HG03571 (cell line): Measurements from ENCODE around the gene BACE1-AS.

Experiments used
- ATAC-seq: cut with Tn5 transposase; IDR thresholded peaks from one replicate; pipeline ENCODE4 v1.9.1; 2021; ENCODE audit not compliant: unreplicated experiment

BACE1-AS gene

DNA sequence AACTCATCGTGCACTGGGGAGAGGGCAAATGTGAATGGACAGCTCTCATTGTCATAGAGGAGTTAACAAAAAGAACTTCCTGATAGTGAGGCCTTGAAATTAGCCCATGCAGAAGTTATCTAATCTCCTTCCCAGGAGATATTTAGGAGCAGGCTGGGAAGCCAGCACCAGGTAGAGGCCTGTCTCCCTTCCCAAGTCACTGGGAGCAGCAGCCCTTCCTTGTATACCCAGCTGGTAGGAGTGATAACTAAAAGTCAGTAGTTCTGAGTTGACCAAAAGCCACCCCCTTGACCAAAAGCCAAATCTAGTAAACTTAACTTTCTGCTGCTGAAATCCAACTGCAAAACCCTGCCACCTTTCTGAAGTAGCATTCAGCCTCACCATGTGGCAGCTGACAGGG, 1.4 kb upstream of the BACE1-AS start:
- no peak for ATAC-seq

DNA sequence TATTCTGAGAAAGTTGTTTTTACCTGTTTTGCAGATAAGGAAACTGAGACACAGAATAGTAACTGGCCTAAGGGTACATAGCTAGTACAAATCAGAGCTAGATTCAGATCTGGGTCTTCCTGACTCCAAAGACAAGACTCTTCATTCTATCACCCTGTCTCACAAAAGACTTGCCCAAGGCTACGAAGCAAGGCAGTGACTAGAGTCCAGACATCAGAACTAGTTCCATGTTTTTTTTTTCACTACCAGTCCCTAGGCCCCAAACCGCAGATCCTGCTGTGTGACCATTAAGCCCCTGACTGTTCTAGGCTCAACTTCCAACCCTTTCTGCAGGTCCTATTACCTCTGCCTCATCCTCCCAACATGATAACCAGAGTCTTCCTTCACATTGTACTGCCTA, 1.5 kb downstream of the BACE1-AS start:
- no peak for ATAC-seq

DNA sequence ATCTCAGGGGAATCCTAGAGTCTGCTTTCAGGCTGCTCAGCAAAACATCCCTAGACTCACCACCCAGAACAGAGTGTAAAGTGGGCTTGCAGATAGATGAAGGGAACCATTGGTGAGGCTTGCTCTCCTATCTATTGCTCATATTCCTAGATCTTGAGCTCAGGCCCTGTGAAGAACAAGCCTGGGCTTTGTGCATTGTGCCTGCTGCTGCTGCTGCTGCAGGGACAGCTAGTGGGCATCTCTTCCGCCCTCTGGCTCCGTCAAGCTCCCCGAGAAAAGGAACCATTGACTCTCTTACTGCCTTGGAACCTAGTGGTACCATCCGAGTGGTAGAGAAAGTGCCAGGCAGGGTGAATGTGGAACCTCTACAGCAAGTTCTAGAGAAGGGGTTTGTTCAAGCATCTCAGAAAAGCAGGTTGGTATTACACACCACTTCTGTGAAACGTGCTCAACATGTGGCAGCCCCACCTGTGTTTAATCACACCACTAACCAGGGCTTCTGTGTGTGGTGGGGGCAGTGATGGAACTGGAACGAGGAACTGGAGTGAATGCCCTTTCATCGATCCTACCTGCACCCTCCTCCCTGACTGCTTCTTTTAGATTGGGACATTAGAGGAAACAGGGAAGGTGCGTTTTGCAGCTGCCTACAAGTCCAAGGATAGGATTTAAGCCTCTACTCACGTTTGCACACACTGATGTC, 4.4 kb downstream of the BACE1-AS start:
- no peak for ATAC-seq

DNA sequence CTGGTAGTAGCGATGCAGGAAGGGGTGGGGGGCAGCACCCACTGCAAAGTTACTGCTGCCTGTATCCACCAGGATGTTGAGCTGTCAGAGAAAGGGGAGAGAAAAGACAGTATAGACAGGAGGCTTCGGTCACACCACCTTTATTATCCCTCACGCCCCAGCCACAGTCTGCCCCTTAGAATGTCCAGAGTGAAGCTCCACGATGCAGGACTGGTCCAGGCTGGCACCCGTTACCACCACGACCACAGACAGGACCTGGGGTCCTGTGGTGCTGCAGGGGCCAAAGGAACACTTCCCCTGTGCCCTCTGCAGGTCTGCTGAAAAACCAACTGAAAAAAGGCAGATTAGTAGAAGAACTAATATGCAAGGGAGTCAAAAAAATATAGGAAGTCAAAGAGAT, 5.7 kb downstream of the BACE1-AS start:
- ATAC-seq, result no peak

DNA sequence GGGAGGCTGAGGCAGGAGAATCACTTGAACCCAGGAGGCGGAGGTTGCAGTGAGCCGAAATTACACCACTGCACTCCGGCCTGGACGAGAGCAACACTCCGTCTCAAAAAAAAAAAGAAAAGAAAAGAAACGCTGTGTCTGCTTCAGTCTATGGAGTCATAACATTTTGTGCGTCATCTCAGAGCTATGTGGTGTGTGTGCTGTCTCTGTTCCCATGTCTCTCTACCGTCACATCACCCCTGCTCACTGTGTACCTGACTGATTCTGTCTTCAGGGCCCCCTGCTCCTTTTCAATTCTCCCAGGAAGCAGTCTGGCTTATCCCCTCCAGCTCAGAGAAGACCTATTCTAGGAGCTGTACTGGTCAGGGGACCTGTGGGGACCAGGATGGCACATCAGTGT, 7.0 kb downstream of the BACE1-AS start:
- ATAC-seq, result no peak

- ATAC-seq, result no peak
Measured at GRCh38 chr11:117299351-117300282, 8.5 kb downstream of the BACE1-AS start.

DNA sequence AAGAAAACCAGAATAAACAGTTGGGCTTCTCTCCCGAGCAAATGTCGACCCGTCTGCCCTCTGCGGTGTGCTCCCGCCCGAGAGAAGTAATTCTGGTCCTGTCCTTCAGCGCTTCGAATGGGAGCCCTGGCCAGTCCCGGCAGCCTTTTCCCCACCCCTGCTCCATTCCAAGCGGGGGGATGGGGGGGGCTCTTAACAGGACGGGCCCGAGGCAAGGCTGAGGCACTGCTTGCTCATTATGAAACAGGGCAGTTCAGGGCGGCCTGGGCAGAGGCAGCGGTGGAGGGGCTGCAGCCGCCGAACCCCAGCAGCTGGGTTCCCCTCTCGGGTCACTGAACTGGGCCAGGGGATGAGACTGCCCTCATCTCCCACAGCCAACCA, 9.1 kb downstream of the BACE1-AS start:
- ATAC-seq, result no peak

DNA sequence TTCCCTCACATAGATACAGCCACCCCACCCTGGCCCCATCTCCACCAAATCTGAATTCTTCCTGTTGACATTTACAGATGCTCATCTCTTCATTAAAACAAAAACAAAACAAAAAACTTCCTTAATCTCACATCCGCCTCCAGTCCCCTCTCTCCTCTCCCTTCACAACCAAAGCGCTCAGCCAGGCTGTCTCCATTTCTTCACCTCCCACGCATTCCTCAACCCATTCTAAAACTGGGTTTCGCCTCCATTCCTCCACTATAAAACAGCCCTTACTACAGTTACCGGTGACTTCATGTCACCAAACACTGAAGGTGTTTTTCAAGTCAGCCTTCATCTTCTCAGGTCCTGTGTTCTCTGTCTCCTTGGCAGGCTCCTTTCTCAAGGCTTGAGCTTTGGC, 9.6 kb downstream of the BACE1-AS start:
- ATAC-seq, result no peak

- ATAC-seq, result no peak
Measured at GRCh38 chr11:117302228-117302627, 11.1 kb downstream of the BACE1-AS start.

- no peak for ATAC-seq
Measured at GRCh38 chr11:117303101-117303500, 12.0 kb downstream of the BACE1-AS start.

- no peak for ATAC-seq
Measured at GRCh38 chr11:117303646-117304315, 12.6 kb downstream of the BACE1-AS start.

GRCh38 chr11:117305145-117305544, 14.0 kb downstream of the BACE1-AS start:
- no peak for ATAC-seq

GRCh38 chr11:117309310-117309709, 18.2 kb downstream of the BACE1-AS start:
- ATAC-seq, result no peak

- no peak for ATAC-seq
Measured at GRCh38 chr11:117313091-117313490, 21.9 kb downstream of the BACE1-AS start.

DNA sequence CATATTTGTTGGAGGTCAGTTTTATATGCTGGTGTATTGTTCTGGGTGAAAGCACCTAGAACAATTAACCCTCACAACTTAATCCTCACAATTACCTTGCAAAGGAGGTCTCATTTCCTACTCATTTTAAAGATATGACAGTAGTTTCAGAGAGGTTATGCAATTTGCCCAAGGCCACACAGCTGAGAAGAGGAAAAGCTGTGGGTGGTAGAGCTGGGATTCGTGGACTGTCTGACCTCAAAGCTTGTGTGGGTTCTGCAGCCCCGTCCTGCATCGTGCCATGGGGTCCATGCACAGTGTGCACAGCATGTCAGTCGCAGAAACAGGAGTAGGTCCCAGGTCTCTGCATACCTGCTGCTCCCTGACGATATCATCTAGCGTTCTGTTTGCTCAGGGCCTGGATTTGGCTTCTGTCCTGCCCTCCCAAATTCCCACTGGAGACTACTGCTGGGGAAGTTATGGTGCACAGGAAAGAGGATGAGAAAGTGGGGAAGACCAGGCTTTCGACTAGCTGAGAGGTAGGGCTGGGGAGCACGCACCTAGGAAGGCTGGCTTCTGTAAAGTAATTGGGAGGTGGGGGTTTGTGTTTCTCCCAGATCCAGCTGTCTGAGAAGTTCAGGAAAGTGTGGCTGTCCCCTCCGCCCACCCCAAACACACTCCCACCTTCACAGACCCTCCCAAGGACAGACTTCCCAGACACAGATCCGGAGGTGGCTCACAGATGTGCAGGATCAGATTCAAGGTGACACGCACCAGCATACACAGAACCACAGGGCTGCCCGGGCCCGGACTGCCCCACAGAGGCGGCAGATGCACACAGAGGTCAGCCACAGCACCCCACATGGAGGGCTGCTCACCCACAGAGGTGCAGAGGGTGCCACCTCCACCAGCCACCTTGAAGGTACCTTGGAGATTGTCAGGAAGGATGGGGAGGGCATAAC, 23.0 kb downstream of the BACE1-AS start:
- no peak for ATAC-seq

DNA sequence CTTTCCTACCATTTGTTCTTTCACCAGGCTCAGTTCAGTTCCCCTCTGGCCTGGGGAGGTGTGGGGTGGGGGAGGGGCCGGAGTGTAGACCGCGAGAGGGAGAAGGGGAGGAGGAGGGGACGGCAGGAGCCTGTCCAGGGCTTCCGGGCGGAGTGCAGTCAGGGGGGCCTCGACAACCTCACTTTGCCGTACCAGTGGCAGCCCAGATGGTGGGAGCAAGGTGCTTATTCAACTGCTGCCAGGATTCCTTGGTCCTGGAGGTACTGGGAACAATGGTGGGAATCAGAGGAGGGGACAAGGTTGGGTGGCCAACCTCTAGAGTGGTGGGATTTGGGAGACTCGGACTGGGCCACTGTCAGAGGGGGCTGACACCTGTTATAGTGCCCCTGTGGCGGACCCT, 23.7 kb downstream of the BACE1-AS start:
- no peak for ATAC-seq

- no peak for ATAC-seq
Measured at GRCh38 chr11:117315285-117316196, 24.4 kb downstream of the BACE1-AS start.

DNA sequence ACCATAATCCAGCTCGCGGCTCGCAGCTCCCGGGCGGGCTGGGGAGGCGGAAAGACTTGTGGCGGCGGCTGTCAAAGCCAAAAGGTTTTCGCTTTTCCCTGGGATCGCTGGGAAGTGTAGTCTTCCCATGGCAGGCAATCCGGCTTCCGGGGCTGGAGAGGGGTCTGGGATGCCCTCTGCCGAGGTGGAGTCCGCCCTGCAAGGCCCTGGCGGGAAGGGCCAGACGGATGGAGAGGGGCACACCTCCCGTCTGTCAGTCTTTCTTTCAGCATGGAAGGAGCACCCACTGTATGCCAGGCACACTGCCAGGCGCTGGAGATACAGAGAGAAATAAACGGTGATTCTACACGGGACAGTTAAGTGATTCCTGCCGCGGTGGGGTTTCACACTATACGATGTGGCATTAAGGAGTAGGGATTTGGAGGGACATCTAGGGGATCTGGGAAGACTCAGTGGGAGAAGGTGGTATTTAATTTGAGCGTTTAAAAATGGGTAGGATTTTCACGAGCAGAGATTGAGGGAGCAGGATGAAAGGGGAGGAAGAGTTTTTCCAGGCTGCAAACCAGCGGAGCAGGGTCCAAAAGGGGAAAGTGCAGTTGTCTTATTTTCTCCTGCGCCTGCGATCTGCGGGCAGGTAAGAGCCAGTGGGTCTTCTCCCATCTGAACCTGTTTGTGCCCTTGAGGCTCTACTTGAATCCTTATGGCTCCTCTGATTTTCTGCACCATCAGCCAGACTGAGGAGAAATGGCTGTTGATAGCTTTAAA, 25.2 kb downstream of the BACE1-AS start, which contains the start of gene BACE1:
Gene BACE1, minus strand, starts transcription at position 60 of the 765 bp plus-strand sequence. CDS start 461 bp downstream, outside the sequence.
- no peak for ATAC-seq

GRCh38 chr11:117318738-117319137, 27.6 kb downstream of the BACE1-AS start:
- ATAC-seq, result no peak
